Ramos (cell line): ENCODE data around the gene RPP14.

Experiments used
- in situ Hi-C: fragments of 300-500 bp; cut with MboI; formaldehyde crosslinking; loops from one replicate; pipeline ENCODE4 v1.14.3; 2022; ENCODE audit warnings: low sequenced_read_pairs; ENCODE audit not compliant: unreplicated experiment

Gene RPP14

DNA sequence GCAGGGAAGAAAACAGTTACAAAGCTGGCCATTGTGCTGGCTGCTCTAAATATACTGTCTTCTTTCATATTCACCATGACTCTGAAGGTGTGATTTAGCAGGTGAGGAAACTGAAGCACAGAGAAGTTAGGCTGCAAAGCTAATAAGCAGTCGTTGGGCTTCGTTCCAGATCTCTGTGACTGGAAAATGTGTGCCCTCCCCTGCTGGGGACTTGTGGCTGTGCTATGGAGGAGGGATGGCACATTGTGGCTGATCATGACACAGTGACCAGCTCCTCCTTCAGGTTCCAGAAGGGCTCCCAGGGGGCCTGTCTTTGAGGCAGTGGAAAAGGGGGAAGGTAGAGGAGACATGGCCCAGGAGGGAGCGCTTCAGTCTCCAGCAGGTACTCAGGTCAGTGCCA, 45.9 kb downstream of the RPP14 start:
- in situ Hi-C loops: no loop called here

DNA sequence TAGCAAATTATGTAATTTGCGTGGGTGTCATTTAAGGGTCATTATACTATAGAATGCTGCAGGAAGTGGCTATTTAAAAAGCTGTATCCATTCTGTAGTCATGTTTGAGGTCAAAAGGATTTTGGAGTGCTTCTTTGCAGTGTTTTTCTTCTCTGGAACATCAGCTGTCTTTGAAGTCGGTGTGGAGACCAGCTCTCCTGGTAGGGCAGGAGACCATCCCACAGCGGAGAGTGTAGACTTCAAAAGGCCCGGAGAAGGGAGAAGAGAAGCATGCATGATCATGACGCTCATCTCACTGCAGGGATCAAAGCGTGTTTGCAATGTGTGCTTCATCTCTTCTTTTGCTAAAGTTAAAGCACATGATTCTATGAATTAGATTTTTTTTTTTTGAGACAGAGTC, 46.6 kb downstream of the RPP14 start:
- in situ Hi-C loops: no loop called here

DNA sequence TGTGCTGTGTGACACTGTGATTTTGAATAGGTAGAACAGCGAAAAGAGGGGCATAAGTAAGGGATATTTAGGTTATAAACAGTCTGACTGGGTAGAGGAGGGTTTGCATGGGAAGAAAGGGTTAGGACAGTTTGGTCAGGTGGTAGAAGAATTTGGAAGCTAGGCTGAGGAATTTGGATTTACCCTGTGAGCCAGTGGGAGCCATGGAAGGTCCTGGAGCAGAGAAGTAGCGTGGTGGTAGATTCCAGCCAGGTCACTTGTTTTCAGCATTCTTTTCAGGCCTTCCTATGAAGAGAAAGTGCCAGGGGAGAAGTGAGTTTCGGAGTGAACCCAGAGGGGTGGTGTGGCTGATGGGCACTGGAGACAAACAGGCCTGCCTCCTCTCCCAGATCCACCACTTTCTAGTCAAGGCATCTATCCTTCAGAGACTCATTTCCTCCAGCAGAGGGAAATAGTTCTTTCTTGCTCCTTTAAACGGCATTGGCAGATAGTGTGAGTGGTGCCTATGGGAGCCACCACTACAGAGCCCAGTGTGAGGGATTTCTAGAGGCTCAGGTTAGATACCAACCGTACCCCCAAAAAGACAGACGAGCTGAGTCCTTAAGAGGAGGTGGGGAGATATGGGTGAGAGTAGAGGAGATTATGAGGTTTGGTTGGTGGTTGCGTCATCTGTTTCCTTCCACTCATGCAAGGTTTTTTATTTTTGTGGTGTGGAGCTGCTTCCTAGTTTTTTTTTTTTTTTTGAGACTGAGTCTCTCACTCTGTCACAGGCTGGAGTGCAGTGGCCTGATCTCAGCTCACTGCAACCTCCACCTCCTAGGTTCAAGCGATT, 47.9 kb downstream of the RPP14 start:
- in situ Hi-C loops: no loop called here

DNA sequence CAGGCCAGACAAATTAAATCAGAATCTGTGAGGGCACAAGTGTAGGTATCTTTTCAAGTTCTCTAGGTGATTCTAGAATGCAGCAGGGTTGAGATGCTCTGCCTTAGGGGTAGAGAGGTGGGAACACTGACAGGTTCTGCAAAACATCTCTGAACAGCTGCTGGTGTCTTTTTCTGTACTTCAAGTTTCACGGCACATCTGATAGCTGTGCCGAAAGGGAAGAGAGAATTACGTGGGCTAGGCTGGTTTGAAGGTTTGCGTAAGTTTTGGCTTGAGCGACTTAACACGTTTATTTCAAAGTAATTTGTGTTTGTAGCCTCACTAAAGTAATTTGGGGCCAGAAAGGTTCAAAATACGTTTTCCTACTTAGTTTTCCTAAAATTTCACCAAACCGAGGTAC, 49.1 kb downstream of the RPP14 start:
- in situ Hi-C loops: no loop called here

DNA sequence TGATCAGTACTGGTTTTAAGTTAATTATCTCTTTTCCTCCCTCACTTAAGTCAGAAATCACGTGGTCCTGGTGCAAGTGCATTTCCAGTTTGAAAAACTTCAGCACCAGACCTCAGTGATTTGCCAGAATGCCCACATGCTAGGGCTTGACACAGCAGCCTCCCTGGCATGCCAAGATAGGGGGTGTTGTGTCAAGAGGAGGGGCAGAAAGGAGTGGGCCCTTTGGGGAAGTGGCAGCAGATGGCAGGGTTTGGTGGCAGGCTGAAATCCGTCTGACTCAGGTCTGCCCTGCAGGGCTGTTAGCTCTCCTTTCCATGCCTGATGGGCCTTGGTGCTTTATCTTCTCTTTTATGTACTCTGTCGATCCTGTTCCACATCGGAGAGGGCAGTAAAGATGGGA, 50.0 kb downstream of the RPP14 start:
- in situ Hi-C loops: no loop called here

DNA sequence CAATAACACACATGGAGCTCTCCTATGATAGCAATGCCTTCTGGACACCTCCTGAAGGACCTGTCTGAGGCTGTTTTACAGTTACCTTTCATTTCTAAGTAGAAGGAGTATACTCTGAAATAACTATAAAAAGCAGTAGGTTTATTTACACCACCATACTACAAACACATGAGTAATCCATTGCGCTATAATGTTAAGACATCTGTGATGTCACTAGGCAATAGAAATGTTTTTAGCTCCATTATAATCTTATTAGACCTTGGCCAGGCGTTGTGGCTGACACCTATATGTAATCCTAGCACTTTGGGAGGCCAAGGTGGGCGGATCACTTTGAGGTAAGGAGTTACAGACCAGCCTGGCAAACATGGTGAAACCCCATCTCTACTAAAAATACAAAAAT, 51.4 kb downstream of the RPP14 start:
- in situ Hi-C loops: no loop called here

DNA sequence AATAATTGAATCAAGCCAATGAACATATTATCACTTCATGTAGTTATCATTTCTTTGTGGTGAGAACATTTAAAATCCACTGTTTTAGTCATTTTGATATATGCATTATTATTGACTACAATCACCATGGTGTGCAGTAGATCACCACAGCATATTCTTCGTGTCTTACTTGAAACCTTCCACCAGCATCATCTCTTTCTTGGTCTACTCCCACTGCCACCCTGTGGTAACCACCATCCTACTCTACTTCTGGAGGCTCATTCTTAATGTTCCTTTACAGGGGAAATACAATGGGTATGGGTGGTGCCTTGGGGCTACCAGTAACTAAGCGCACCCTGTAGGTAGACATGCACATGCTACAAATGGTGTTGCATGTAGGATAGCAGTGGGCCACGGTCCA, 52.0 kb downstream of the RPP14 start:
- in situ Hi-C loops: no loop called here

DNA sequence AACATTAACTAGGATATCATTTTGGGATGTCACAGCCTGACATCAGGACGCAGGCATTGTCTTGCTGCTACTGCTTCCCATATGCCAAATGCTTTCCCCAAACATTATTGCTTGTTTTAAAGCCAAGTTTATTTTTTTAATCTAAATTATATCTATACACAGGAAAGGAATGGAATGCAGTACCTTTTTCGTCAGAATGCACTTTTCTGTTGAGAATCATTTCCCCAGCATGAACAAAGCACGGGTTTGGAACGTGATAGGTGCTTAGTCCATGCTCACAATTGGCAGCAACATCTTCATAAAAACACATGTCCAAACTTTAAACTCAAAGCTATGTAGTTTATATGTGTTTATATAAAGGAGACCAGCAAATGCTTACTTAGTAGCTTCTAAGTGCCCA, 52.8 kb downstream of the RPP14 start:
- in situ Hi-C loops: no loop called here

DNA sequence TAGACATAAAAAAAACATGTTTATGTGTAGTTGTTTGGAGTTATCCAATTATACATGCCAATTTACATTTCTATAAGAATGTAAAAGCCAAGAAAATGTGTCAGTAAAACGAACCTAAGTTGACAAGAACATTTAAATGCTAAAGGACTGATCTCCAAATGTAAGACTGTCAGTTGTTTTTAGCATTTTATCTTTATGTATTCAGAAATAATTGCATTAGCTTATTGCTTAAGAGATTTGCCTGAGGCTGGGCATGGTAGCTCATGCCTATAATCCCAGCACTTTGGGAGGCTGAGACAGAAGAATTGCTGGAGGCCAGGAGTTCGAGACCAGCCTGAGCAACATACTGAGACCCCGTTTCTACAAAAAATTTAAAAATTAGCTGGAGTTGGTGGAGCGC, 53.6 kb downstream of the RPP14 start:
- in situ Hi-C loops: no loop called here

DNA sequence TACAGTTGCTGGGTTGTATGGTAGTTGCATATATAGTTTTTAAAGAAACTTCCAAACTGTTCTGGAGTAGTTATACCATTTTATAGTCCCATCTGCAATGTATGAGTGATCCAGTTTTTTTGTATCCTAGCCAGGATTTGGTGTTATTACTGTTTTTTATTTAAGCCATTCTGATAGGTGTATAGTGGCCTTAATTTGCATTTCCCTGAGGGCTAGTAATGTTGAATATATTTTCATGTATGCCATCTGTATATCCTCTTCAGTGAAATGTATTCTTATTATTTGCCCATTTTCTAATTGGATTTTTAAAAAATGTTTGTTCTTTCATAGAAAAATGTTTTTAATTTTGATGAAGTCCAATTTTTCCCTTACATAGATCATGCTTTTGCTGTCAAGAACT, 55.8 kb downstream of the RPP14 start:
- in situ Hi-C loops: no loop called here

DNA sequence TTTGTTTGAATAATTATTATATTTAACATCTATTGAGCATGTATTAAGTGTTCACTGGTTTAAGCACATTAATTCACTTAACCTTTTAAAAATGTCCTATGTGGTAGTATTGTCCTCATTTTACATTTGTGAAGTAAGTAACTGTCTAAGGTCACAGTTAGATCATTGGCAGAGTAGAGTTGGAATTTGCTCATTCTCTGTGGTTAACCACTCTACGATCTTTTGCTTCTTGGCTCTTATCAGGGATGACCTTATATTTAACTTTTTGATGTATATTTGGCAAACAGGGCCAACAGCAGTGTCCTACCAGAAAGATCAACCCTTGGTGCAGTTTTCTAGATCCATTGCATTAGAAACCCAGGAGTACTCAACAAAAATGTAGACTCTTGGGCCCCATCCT, 60.7 kb downstream of the RPP14 start:
- in situ Hi-C loops: no loop called here

DNA sequence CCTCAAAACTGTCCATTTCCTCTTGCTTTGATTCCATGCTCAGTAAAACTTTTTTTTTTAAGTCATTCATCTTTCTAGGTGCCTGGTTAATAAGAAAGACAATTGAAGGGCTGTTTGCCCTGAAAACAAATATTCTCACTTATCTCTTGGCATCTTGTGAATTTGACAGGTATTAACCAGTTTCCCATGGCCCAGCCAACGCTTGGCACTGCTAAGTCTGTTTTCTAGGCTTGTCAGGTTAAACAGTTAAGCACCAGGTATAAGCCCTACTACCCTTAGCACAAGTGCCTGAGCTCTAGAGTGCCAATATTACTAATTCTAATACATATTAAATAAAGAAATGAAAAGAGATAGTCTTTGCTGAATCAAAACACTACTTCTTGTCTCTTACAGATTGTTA, 63.0 kb downstream of the RPP14 start:
- in situ Hi-C loops: no loop called here
